Subcutaneous adipose tissue (tissue), 4 donors: ENCODE data around the gene AKNA. TPM values are rescaled to one million over a fixed set of nuclear protein-coding genes. Genes with fewer than 3 reads are reported as not detected.

Experiments
- CTCF ChIP-seq: fragments of 450-650 bp; IDR thresholded peaks from one replicate; pipeline ENCODE4 v1.5.1; 2016; ENCODE audit warnings: low read depth, mild to moderate bottlenecking, control low read depth, antibody characterized with exemption, moderate library complexity
- total RNA-seq, 4 donors: library from RNA; depleted of rRNA; stranded (reverse); fragments of >200 nt; gene quantifications; one replicate each; pipeline ENCODE4 v1.1.0, GENCODE V29; 2016

Gene AKNA
- total RNA-seq, 4 donors from 2014 or later: 25.3 to 63.9 (median 52.6) TPM

- TF ChIP-seq CTCF: no peak
Observed at GRCh38 chr9:114291886-114292590, 95.7 kb downstream of the AKNA start.

- no peak for TF ChIP-seq CTCF
Observed at GRCh38 chr9:114291064-114291474, 96.7 kb downstream of the AKNA start.

- no peak for TF ChIP-seq CTCF
Observed at GRCh38 chr9:114290561-114290986, 97.2 kb downstream of the AKNA start.

- TF ChIP-seq CTCF: no peak
Observed at GRCh38 chr9:114289571-114290481, 98.0 kb downstream of the AKNA start.

GRCh38 chr9:114289106-114289505 is 98.7 kb downstream of the AKNA start:
- no peak for TF ChIP-seq CTCF

GRCh38 chr9:114288193-114289091 is 99.3 kb downstream of the AKNA start:
- TF ChIP-seq CTCF: no peak
